ENCODE data around the gene OCRL.

GRCh38 chrX:129545408-129545807 is 5.3 kb downstream of the OCRL start:
- TF ChIP-seq CTCF (IDR thresholded peaks at IDR 0.05): no peak
- TF ChIP-seq EZH2 (IDR thresholded peaks at IDR 0.05; ENCODE audit: borderline replicate concordance, insufficient read depth, low read depth, low read length, poor library complexity, severe bottlenecking): no peak
